GM18502 (cell line): ENCODE measurements around the gene PGLYRP2.

Experiments used
- ATAC-seq: cut with Tn5 transposase; IDR thresholded peaks from one replicate; pipeline ENCODE4 v1.9.1; 2021; ENCODE audit warnings: mild to moderate bottlenecking; ENCODE audit not compliant: unreplicated experiment, poor library complexity

Gene PGLYRP2

DNA sequence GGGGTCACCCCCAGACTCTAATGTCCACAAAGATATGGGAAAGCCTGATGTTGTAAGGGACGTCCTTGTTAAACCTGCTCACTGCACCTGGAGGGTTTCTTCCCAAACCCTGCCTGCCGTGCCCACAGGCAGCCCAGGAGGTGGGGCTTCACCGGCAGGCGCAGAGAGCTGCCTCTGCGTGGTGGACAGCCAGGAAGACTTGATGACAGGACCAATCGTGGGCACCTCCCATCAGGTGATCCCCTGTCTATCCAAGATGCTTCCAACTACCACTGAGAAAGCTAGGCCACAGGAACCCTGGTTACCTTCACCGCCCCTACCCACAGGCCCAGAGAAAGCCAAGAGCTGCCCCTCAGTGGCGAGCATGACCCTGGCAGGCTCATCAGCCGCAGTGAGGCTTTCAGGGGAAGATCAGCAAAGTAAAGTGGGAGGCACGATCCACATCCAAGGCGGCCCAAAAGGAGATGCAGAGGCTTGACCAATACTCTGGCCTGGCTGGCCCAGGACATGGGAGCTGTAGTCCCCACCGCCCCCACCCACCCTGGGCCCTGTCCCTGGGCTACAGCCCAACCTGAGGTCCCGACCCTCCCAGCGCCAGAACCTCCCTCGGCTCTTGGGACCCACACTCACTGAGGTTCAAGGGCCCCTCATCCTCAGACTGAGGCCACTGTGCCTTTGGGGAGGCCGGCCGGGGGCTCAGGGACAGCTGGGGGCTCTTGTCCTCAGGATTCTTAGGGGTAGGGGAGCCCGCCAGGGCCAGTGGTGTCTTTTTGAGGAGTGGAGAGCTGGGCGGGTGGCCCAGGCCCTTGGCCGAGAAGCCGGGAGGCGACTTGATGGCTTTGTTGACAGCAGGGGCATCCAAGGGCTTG lies 50.1 kb downstream of the PGLYRP2 start:
- ATAC-seq = no peak

DNA sequence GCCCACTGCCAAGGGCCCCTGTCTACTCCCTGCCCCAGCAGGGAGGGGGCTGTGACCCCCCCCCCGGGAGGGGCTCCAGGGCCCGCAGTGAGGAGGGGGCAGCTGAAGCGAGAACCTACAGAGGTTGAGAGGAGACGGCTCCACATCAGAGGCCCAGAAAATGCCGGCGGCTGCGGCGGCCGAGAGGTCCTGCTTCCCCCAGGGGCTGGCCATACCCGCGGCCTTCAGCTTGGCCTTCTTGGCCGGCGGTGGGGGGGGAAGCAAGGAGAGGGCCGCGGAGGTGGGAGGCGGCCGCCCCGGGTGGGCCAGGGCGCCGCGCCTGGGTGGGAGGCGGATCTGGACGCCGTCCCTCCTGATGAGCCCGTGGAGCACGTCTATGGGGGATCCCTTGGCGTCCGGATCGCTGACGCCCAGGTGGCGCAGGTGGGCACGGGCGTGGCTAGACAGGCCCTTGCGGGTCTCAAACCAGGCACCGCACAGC lies 51.3 kb downstream of the PGLYRP2 start:
- no peak for ATAC-seq

DNA sequence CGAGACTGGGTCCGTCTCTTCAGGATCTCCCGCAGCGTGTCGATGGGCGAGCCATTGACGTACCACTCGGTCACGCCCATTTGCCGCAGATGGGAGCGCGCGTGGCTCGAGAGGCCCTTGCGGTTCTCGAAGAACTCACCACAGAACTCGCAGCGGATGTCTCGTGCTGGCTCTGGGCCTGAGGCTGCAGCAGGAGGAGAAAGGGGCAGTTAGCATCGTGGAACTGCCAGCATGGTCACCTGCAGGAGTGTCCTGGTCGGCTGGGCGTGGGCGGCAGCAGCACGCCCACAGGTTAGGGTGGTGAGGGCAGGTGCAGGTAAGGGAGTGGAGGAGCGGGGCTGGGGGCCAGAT lies 52.0 kb downstream of the PGLYRP2 start:
- ATAC-seq = no peak

DNA sequence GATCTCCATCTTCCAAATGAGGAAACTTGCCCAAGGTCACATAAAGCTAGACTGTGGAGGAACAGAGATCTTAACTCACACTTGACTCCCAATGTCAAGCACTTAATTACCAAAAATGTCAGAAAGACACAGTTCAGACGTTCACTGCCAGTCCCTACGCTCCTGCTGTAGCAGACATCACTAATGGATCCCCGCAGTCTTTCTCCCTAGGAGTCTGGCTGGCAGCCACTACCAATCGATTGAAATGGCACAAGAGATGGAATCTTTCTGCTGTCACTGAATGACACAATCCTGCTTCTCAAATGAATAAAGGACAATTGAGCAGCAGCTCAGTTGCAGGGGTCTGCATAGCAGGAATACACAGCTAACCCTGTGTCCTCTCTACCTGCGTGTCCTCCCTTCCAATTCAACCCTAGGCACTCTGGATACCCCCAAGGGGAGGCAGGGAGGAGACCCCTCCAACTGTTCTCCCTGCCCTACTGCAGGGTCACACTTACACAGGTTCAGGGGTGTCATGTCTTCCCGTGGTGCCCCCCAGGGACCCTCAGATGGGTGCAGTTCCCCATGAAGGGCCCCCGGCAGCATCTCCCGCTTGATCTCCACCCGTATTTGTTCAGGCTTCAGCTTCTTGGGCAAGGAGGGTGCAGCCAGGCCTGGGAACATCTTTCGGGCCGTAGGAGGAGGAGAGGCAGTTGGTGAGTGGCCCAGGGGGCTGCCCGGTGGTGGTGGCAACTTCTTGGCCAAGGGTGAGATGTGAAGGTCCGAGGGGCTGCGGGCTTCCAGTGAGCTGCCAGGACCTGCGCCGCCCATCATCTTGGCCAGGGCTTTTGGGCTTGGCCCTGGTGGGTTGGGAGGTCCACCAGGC lies 52.6 kb downstream of the PGLYRP2 start:
- no peak for ATAC-seq

DNA sequence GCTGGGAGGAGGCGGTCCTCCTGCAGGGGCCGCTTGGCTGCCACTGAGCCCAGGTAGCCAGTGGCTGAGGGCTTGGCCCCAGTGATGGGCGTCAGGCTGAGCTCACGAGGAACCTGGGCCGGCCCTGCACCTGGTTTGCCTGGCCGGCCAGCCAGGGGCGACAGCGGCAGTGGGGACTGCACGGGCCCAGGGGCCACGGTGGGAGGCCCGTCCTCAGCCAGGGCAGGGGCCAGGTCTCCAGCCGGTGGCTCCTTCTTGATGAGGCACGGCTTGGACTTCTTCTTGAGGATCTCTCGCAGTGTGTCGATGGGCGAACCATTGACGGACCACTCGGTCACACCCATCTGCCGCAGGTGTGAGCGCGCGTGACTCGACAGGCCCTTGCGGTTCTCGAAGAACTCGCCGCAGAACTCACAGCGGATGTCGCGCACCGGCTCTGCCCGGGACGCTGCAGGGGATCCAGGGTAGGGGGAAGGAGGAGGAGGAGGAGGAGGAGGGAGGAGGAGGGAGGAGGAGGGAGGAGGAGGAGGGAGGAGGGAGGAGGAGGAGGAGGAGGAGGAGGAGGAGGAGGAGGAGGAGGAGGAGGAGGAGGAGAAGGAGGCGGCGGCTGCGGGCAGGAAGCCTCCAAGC lies 53.9 kb downstream of the PGLYRP2 start:
- ATAC-seq = no peak

DNA sequence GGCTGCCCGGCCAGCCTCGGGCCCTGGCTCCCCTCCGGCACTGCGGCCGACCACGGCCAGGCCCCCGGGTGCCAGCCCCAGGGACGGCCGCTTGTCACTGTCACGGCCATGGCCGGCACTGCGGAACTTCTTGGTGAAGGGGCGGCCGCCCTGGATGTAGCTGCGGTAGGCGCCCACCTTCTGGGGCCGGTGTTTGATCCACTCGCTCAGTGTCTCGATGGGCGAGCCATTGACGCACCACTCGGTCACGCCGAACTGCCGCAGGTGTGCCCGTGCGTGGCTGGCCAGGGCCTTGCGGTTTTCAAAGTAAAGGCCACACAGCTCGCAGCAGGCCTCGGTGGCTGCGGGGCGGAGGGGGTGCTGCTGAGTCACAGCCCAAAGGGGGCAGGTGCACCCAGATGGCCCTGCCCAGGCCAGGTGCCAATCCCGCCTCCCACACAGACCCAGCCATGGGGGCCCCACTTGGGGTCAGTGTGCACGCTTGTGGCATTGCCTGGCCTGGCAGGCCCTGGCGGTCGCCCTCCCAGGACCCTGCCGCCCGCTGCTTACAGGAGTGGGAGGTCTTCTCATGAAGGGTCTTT lies 54.5 kb downstream of the PGLYRP2 start:
- ATAC-seq = no peak

DNA sequence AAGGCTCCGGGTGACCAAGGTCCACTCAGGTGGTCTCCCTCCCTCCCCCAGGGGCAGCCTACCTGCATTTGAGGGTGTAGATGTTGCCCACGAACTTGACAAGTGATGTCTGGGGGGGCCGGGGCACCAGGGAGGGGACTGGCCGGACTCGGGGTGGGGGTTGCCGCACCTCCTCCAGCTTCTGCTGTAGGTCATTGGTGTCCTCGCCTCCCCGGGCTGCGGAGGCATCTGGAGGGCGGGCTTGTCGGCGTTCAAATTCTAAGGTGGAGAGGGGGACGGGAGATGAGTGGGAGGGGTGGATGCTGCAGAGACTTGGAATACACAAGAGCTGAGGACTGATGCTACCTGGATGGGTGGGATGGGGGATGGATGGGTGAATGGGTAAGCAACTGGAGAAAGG lies 55.2 kb downstream of the PGLYRP2 start:
- ATAC-seq = no peak

DNA sequence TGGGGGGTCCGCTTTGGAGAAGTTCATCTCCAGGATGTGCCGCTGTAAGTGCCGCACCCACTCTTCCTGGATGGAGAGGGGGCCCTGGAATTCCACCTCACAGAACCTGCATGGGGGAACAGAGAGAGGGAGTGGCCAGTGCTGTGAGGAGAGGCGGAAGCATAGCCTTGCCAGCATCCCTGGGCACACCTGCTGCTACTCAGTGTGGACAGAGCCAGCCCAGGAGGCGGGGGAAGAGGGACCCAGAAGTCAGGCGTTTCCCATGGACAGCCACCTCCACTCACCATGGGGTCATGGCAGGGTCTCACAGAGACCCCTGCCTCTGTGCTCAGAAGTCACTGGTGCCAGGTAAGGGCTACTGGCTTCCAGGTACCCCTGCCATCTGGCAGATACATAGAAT lies 56.2 kb downstream of the PGLYRP2 start:
- ATAC-seq = no peak

DNA sequence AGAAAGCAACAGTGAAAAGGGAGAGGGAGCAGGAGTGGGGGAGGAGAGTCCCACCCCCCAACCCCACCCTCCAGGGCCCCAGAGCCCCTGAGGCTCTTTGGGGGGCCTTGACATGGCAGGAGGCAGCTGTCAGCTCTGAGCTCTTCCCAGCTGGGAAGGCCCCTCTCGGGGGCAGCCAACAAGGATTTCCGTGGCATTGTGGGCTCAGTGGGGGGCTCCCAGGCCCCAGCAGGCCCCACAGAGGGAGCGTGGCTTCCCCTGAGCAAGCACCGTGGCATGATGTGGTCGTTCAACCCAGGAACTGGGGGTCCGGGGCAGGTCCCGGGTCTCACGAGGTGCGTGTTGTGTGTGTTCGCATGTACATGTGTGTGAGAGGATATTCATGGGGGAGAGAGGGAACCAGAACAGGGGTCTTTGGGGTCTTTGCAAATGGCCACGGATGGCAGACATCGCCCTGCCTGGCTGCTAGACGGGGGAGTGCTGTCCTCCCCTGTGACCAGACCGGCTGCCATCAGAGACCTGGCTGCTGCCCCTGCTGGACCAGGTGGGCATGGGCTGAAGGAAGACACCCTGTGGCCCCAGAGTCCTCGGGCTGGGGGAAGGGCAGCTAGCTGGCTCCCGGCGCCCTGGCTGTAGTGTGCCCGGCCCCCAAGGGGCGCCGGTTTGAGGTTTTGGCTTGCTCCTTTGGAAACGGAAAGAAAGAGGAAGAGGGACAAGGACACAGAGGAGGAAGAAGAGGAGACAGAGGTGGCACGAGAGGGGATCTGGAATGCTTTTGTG lies 56.8 kb downstream of the PGLYRP2 start:
- ATAC-seq = no peak

DNA sequence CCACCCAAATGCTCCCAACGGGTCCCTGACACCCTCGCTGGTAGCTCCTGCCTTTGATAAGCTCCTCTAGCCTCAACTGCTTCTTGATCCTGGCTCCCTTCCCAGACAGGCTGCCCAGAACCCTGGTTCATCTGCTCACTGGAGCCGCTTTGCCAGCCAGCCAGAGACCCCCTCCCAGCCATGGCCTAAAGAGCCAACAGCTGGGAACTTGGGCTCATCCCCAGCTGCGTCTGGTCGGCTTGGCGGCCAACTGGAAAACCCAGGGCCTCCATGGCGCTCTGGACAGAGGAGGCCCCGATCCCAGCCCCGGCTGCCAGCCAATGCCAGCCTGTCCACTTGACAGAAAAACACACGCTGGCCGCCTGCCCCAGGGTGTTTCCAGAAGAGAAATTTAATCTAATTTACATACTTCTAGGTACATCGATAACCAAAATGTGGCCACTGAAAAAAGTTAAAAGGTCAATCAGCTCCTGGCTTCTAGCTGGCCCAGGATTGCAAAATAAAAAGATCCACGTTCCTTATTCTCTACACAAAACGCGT lies 57.5 kb downstream of the PGLYRP2 start:
- no peak for ATAC-seq

DNA sequence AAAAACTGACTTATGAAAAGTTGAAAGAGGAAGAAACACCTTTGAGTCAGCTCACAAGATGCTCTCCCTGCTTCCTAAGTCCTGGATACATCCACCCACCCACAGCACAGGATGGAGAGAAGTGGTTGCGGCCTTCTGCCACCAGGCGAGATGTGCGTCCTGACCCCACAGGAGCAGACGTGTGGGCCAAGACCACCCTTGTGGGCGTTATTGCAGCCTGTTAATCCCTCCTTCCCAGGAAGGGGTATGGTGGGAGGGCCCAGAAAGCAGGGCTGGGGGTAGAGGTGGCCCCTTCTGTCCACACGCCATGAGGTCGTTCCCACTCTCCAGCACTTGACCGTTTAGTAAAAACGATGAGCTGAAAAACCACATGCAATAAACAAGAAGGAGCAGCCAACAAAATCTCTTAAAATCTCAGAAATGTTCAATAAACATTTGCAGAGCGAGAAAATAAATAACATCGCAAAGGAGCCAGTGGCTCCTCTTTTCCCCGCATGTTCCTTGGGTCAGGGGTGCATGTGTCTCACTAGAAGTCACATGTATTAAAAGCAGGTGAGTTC lies 58.1 kb downstream of the PGLYRP2 start:
- no peak for ATAC-seq

DNA sequence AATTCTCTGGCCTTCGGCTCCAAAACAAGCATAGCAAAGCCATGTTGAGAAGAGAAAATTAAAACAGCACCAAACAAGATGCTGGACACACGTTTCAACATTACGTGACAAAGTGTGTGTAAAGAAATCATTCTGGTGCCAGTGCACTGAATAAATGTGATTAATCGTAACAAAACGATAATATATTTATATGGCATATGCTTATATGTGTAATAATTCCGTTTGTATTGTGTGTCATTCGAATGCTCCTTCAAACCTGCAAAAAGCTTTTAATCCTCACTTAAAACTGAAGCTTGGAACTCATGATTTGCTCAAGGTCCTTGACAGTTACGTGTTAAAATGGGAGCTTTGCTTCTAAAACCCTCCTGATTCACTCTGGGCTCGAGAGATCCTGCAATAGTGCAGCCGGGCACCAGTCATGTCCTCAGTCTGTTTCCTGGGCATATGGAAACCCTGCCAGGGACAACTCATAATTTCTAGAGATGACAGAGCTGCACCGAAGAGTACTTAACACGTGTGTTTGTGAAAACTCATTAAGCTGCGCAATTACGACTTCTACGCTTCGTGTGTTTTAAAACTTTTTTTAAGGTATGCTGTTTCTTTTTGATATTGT lies 59.8 kb downstream of the PGLYRP2 start:
- ATAC-seq = no peak
